GM12873 (cell line): ENCODE measurements around the gene SERP2.

Experiments used
- CTCF ChIP-seq: IDR thresholded peaks from 2 replicates; pipeline ENCODE4 v1.5.1; 2012; ENCODE audit warnings: low read depth, mild to moderate bottlenecking, moderate library complexity, low read length, control low read depth; ENCODE audit not compliant: insufficient read depth; ENCODE audit errors: missing control alignments

Gene SERP2

GRCh38 chr13:44388427-44389059 lies 14.9 kb downstream of the SERP2 start:
- no peak for TF ChIP-seq CTCF

GRCh38 chr13:44389060-44389666 lies 15.5 kb downstream of the SERP2 start:
- no peak for TF ChIP-seq CTCF

- no peak for TF ChIP-seq CTCF
These were observed 16.3 kb downstream of the SERP2 start for GRCh38 chr13:44389876-44390275.

- TF ChIP-seq CTCF, result no peak
These were observed 19.8 kb downstream of the SERP2 start for GRCh38 chr13:44393391-44393790.

GRCh38 chr13:44394658-44395057 lies 21.0 kb downstream of the SERP2 start:
- TF ChIP-seq CTCF, result no peak

- no peak for TF ChIP-seq CTCF
These were observed 22.5 kb downstream of the SERP2 start for GRCh38 chr13:44395976-44396694.
